ENCODE data around the gene CFAP69. TPM values are rescaled to one million over a fixed set of nuclear protein-coding genes. Genes with fewer than 3 reads are reported as not detected.

CFAP69 gene
- total and polyA plus RNA-seq, 4 donors = 1.8 to 60.0 (median 9.0) TPM

DNA sequence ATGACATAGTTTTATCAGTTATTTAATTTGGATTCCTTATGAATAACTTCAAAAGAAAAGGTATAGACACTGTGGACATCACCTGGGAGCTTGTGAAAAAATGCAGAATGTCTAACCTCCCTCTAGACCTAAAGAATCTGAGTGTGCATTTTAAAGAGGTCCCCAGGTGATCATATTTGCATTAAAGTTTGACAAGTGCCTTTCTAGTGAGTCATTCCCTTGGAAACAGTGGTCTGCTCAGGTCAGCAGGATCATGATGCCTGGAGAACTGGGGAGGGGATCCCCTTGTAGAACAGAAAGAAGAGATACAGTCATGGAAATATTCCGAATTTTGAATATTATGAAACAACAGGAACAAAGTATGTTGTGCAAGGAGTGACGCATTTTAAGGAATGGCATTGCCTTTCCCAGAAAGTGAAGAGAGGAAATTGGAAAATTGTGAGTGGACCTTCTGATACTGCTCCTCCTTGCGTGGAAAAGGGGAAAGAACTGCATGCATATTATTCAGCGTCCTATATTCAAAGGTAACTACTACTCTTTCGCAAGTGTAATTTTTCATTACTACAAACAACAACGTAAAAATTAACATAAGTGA is 28.8 kb upstream of the CFAP69 start:
- Histone ChIP-seq H3K4me1 (ENCODE audit: control insufficient read depth in 5 of 5, insufficient read depth in 5 of 5, low read length in 5 of 5) (peaks cover 0 to 8% (median 3%) of the 10 kb centered on the region in 5 donors), H3K9me3 (ENCODE audit: control insufficient read depth in 4 of 4, insufficient read depth in 3 of 4, low read length in 3 of 4) (peaks cover 0 to 2% (median 0%) of the 10 kb centered on the region in 4 donors), H3K36me3 (ENCODE audit: control insufficient read depth in 4 of 4, insufficient read depth in 4 of 4, low read length in 4 of 4) (peaks cover 0 to 3% (median 0%) of the 10 kb centered on the region in 4 donors), H3K4me3 (no peak overlapping the region), H3K27ac (ENCODE audit: low read depth in 1 of 2, low read length in 1 of 2) (no peak overlapping the region), H3K9ac (ENCODE audit: insufficient read depth in 1 of 2, low read length in 2 of 2) (no peak overlapping the region), H3K27me3 (ENCODE audit: control insufficient read depth in 3 of 3, insufficient read depth in 3 of 3, low read length in 2 of 3) (peaks cover 0 to 3% (median 0%) of the 10 kb centered on the region in 3 donors)
- TF ChIP-seq, protein P1, sequence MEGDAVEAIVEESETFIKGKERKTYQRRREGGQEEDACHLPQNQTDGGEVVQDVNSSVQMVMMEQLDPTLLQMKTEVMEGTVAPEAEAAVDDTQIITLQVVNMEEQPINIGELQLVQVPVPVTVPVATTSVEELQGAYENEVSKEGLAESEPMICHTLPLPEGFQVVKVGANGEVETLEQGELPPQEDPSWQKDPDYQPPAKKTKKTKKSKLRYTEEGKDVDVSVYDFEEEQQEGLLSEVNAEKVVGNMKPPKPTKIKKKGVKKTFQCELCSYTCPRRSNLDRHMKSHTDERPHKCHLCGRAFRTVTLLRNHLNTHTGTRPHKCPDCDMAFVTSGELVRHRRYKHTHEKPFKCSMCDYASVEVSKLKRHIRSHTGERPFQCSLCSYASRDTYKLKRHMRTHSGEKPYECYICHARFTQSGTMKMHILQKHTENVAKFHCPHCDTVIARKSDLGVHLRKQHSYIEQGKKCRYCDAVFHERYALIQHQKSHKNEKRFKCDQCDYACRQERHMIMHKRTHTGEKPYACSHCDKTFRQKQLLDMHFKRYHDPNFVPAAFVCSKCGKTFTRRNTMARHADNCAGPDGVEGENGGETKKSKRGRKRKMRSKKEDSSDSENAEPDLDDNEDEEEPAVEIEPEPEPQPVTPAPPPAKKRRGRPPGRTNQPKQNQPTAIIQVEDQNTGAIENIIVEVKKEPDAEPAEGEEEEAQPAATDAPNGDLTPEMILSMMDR (IDR thresholded peaks at IDR 0.05; ENCODE audit: control extremely low read depth, extremely low read depth) = no peak
- DNase-seq (no peak), ATAC-seq (ENCODE audit: insufficient read depth, low FRiP score) (no peak)
- WGBS, 2 donors = 87 to 90% methylated on average over 6 of the region's 6 CpGs

DNA sequence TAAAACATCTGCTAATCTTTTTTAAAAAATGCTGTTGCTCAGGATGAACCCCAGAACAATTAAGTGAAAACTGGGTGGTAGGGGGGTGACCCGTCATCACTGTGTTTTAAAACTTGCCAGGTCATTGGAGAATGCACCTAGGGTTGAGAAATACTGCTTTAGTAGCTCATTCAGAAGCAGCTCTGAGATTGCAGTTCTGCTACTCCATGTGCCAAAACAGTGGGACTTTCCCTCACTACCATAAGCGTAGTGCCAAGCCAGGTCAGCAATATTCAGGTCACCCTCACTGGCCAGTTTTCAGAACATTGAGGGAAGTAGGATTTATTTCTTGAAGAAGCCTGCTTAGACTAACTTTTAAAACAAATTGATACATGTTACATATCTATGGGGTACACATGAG is 28.2 kb upstream of the CFAP69 start:
- TF ChIP-seq, protein P1 (IDR thresholded peaks at IDR 0.05; ENCODE audit: control extremely low read depth, extremely low read depth) = no peak
- peaks cover 0 to 2% (median 0%) of the 10 kb centered on the region in 4 donors for H3K9me3 ChIP-seq (ENCODE audit: control insufficient read depth in 4 of 4, insufficient read depth in 3 of 4, low read length in 3 of 4)
- ATAC-seq (ENCODE audit: insufficient read depth, low FRiP score) (no peak), DNase-seq (no peak)
- H3K9ac ChIP-seq (ENCODE audit: insufficient read depth in 1 of 2, low read length in 2 of 2) = no peak overlapping the region
- peaks cover 0 to 3% (median 0%) of the 10 kb centered on the region in 3 donors for H3K27me3 ChIP-seq (ENCODE audit: control insufficient read depth in 3 of 3, insufficient read depth in 3 of 3, low read length in 2 of 3)
- WGBS, 2 donors = 54 to 76% methylated on average over 2 of the region's 2 CpGs
- no peak overlapping the region for H3K27ac ChIP-seq (ENCODE audit: low read depth in 1 of 2, low read length in 1 of 2)
- no peak overlapping the region for H3K4me3 ChIP-seq
- peaks cover 0 to 5% (median 3%) of the 10 kb centered on the region in 5 donors for H3K4me1 ChIP-seq (ENCODE audit: control insufficient read depth in 5 of 5, insufficient read depth in 5 of 5, low read length in 5 of 5)
- peaks cover 0 to 3% (median 0%) of the 10 kb centered on the region in 4 donors for H3K36me3 ChIP-seq (ENCODE audit: control insufficient read depth in 4 of 4, insufficient read depth in 4 of 4, low read length in 4 of 4)

DNA sequence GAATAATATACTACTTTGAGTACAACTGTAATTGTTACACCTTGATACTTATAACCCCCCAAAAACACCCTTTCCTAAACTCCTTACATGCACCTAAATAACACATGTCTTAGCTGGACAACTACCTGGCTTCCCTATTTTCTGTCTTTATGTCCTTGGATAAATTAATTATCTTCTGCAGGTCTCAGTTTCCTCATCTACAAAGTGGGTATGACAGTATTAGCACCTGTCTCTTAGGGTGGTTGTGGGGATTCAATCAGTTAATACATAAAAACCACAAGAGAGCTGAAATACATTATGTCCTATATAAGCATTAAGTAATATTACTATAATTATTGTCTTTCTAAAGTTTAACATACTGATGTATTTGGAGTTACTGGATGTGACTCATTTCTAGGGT is 22.6 kb upstream of the CFAP69 start:
- ATAC-seq (ENCODE audit: insufficient read depth, low FRiP score) = no peak
- no peaks in the 10 kb centered on the region for H3K9me3 ChIP-seq (ENCODE audit: control insufficient read depth in 4 of 4, insufficient read depth in 3 of 4, low read length in 3 of 4)
- no peak overlapping the region for H3K27ac ChIP-seq (ENCODE audit: low read depth in 1 of 2, low read length in 1 of 2)
- H3K4me3 ChIP-seq = no peak overlapping the region
- no peak overlapping the region for H3K9ac ChIP-seq (ENCODE audit: insufficient read depth in 1 of 2, low read length in 2 of 2)
- DNase-seq = no peak
- TF ChIP-seq, protein P1 (IDR thresholded peaks at IDR 0.05; ENCODE audit: control extremely low read depth, extremely low read depth) = no peak
- peaks cover 0 to 2% (median 0%) of the 10 kb centered on the region in 4 donors for H3K36me3 ChIP-seq (ENCODE audit: control insufficient read depth in 4 of 4, insufficient read depth in 4 of 4, low read length in 4 of 4)
- H3K27me3 ChIP-seq (ENCODE audit: control insufficient read depth in 3 of 3, insufficient read depth in 3 of 3, low read length in 2 of 3) = peaks cover 0 to 3% (median 0%) of the 10 kb centered on the region in 3 donors
- no peaks in the 10 kb centered on the region for H3K4me1 ChIP-seq (ENCODE audit: control insufficient read depth in 5 of 5, insufficient read depth in 5 of 5, low read length in 5 of 5)

Measured in lung (tissue), 12 donors.